Measurements from ENCODE around the gene ZNF341.
"Not testable (repeated sequence)": the region's sequence is repeated elsewhere in the genome, so short reads cannot be mapped to it uniquely, and the experiment has no call there.

ZNF341 gene

GRCh38 chr20:33770005-33770404 is 38.2 kb downstream of the ZNF341 start:
- no peak for DNase-seq (ENCODE audit: low read depth)

GRCh38 chr20:33771938-33772337 is 40.1 kb downstream of the ZNF341 start:
- no peak for DNase-seq (ENCODE audit: low read depth)

- DNase-seq (ENCODE audit: low read depth), result no peak
Observed at GRCh38 chr20:33772439-33772838, 40.6 kb downstream of the ZNF341 start.

- no peak for DNase-seq (ENCODE audit: low read depth)
Observed at GRCh38 chr20:33773412-33774089, 41.8 kb downstream of the ZNF341 start.

GRCh38 chr20:33777816-33778215 is 46.0 kb downstream of the ZNF341 start:
- DNase-seq (ENCODE audit: low read depth), result no peak

DNA sequence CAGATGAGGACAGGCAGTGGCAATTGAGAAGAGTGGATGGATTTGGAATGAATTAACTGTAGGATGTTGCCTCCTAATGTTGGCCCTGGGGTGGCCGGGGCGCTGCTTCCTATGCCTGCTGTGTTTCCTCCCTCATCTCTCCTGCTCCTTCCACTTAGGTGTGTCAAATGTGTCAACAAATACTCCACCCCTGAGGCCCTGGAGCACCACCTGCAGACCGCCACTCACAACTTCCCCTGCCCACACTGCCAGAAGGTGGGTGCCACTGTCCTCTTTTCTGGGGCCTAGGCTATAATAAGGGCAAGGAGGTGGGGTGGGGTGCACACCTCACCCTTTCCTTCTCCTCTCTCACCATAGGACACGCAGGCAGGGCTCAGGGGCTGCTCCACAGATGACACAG is 49.3 kb downstream of the ZNF341 start:
- DNase-seq (ENCODE audit: low read depth), result no peak

DNA sequence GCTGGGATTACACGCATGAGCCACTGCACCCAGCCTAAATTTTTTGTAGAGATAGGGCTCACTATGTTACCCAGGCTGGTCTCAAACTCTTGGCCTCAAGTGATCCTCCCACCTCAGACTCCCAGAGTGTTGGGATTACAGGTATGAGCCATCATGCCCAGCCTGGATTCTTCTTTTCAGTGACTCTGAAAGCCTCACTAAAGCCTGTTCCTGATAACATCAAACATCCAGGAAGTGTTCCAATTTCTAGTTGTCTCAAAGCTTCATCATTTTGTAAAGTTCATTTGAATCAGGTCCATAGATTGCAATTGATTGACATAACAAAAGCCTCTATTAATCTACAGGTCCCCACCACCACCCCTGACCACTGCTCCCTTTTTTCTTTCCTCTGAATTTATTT is 50.1 kb downstream of the ZNF341 start:
- DNase-seq (ENCODE audit: low read depth), result no peak

DNA sequence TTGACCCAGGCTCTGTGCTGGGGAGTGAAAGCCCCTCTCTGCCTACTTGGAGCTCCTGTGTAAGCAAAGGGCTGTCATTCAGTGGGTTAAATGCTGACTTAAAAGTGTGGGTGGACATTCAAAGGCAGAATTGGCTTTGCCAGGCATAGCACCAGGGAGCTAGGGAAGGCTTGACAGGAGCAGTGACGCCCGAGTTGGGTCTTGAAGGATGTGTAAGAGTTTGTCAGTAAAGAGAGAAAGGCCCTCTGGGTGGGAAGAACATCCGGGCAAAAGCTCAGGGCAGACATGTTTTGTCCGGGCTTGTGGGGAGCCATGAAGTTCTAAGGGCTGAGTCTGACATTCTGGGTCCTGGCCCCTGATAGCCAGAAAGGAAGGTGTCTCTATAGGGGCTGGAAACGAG is 51.5 kb downstream of the ZNF341 start:
- no peak for DNase-seq (ENCODE audit: low read depth)

DNA sequence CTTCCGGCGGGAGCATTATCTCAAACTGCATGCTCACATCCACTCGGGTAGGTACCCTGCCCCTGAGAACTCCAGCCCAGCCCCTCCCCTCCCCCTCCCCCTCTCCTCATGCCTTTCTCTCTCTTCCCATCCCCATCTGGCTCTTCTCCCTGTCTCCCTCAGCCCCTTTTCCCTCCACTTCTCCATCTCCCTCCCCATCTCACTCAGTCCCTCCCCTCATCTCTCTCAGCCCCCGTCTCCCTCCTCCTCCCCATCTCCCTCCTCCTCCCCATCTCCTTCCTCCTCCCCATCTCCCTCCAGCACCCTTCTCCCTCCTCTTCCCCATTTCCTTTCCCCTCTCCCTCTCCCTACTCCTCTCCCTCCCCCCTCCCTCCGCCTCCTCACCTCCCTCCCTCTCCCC is 52.0 kb downstream of the ZNF341 start:
- DNase-seq (ENCODE audit: low read depth), result no peak

DNA sequence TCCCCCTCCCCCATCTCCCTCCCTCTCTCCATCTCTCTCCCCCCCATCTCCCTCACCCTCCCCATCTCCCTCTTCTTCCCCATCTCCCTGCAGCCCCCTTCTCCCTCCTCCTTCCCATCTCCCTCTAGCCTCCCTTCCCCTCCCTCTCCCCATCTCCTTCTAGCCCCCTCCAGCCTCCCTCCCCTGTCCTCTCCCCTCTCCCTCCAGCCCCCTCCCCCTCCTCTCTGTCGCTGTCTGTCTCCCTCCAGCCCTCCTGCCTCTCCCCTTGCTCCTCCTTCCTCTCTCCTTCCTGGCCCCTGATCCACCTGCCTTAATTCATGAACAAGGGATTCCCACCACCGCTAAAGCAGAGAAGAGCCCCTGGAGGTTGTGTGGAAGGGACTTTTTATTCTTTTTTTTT is 52.4 kb downstream of the ZNF341 start:
- DNase-seq (ENCODE audit: low read depth), result no peak

DNA sequence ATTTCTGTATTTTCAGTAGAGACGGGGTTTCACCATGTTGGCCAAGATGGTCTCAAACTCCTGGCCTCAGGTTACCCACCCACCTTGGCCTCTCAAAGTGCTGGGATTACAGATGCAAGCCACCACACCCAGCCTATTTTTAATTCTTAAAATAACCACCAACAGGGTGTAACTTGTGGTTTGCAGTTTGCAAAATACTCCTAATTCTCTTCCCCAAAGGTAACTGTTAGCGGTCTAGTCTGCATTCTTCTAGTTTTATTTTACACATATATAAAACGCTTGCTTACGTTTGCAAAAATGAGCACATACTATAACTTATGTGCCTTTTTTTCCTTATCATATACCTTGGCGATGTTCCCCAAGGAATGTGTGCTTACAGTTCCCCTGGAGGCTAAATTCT is 53.7 kb downstream of the ZNF341 start:
- no peak for DNase-seq (ENCODE audit: low read depth)

- no peak for DNase-seq (ENCODE audit: low read depth)
Observed at GRCh38 chr20:33787253-33787891, 55.6 kb downstream of the ZNF341 start.

DNA sequence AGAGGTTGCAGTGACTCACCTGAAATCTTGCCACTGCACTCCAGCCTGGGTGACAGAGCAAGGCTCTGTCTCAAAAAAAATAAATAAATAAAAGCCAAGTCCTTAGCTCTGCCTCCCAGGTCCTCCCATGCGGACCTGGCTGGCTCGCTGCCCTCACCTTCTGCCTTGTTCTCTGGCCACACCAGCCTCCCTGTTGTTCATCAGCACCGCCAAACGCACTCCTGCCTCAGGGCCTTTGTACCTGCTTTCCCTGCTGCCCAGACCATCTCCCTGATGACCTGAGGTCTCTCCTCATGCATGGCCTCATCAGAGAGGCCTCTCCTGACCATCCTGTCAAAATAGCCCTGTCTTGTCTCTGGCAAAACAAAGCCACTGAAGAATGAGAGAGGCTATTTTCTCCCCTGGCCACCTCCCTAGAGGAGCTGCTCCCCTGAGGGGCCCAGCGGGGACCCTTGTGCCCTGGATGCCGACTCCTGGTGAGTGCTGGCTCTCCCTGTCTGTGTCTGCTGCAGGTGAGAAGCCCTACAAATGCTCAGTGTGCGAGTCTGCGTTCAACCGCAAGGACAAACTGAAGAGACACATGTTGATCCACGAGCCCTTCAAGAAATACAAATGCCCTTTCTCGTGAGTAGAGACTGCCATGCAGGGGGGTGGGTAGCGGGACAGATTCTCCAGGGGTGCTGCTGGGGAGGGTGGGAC is 56.7 kb downstream of the ZNF341 start:
- no peak for DNase-seq (ENCODE audit: low read depth)

GRCh38 chr20:33789109-33789857 is 57.5 kb downstream of the ZNF341 start:
- DNase-seq (ENCODE audit: low read depth), result peak; percentile 100

DNA sequence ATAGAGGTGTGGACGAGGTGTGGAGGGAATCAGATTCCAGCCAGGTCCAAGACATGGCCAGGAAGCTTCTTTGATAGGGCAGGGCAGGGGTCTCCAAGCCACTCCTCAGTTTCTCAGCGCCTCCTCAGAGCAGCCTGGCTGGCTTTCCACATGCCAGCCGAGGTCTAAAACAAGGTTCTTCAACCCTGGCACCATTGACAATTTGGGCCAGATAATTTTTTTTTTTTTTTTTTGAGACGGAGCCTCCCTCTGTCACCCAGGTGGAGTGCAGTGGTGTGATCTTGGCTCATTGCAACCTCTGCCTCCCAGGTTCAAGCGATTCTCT is 58.0 kb downstream of the ZNF341 start:
- no peak for DNase-seq (ENCODE audit: low read depth)

DNA sequence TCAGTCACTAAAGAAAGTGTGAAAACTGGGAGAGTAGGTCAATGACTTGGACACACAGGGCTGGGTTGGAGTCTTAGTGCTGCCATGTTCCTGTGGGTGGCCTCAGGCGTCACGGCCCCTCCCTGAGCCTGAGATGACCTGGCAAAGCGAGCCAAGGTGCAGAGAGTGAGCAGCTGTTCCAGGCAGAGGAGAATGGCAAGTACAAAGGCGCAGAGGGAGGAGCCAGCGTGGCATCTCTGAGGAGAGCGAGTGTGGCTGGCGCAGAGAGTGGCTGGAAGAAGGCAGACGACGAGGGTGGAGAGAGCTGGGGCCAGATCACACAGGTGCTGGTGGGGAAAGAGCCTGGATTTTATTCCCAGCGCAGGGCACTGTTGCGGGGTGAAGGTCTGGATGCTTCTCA is 58.8 kb downstream of the ZNF341 start:
- no peak for DNase-seq (ENCODE audit: low read depth)

DNA sequence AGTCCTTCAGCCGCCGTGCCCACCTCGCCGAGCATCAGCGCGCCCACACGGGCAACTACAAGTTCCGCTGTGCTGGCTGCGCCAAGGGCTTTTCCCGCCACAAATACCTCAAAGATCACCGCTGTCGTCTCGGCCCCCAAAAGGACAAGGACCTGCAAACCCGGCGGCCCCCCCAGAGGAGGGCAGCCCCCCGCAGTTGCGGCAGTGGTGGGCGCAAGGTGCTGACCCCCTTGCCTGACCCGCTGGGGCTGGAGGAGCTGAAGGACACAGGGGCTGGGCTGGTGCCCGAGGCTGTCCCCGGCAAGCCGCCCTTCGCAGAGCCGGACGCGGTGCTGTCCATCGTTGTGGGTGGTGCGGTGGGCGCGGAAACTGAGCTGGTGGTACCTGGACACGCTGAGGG is 59.2 kb downstream of the ZNF341 start:
- no peak for DNase-seq (ENCODE audit: low read depth)

- no peak for DNase-seq (ENCODE audit: low read depth)
Observed at GRCh38 chr20:33791540-33791939, 59.7 kb downstream of the ZNF341 start.

- peak; percentile 66 for DNase-seq (ENCODE audit: low read depth)
Observed at GRCh38 chr20:33791959-33792597, 60.3 kb downstream of the ZNF341 start.

DNA sequence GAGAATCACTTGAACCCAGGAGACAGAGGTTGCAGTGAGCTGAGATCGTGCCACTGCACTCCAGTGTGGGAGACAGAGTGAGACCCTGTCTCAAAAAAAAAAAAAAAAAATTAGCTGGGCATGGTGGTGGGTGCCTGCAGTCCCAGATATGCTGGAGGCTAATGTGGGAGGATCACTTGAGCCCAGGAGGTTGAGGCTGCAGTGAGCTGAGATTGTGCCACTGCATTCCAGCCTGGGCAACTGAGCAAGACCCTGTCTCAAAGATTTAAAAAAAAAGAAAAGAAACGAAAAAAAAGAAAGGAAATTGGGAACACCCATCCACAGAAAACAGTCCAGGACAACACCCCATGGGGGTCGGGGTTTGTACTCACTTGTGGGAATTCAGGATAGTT is 60.8 kb downstream of the ZNF341 start:
- DNase-seq (ENCODE audit: low read depth), result not testable (repeated sequence)

GRCh38 chr20:33793011-33793931 is 61.5 kb downstream of the ZNF341 start:
- peak; percentile 34 for DNase-seq (ENCODE audit: low read depth)

Measured in ELR (cell line).